Esophagus muscularis mucosa (tissue), 4 donors: Measurements from ENCODE around the gene PDXDC1. TPM values are rescaled to one million over a fixed set of nuclear protein-coding genes. Genes with fewer than 3 reads are reported as not detected.
"Not testable (repeated sequence)": the region's sequence is repeated elsewhere in the genome, so short reads cannot be mapped to it uniquely, and the experiment has no call there.

Experiments used
- DNase-seq: peaks from one replicate; pipeline ENCODE4 v3.0.0-alpha.2; 2017; ENCODE audit errors: extremely low spot score
- H3K27ac ChIP-seq, 4 donors: fragments of 200-600 bp; sonication (generic); replicated peaks in 1 of 4; 1 replicate in 3 of 4; 2 replicates in 1 of 4; pipeline ENCODE4 v1.5.1; 2016 to 2019; ENCODE audit warnings: mild to moderate bottlenecking in 1 of 4
- H3K27me3 ChIP-seq, 4 donors: fragments of 200-600 bp; sonication (generic); one replicate each; pipeline versions ENCODE4 v1.5.1 to v1.6.0; 2016 to 2019
- H3K36me3 ChIP-seq, 4 donors: fragments of 200-600 bp; sonication (generic); one replicate each; pipeline ENCODE4 v1.5.1; 2016 to 2019
- H3K4me1 ChIP-seq, 4 donors: fragments of 200-600 bp; sonication (generic); one replicate each; pipeline ENCODE4 v1.5.1; 2016 to 2019
- H3K4me3 ChIP-seq, 4 donors: fragments of 200-600 bp; sonication (generic); 1 replicate in 2 of 4; 2 replicates in 2 of 4; pipeline ENCODE4 v1.5.1; 2016 to 2019; ENCODE audit warnings: mild to moderate bottlenecking in 4 of 4, moderate library complexity in 1 of 4
- H3K9me3 ChIP-seq, 4 donors: fragments of 200-600 bp; sonication (generic); 1 replicate in 3 of 4; 2 replicates in 1 of 4; pipeline ENCODE4 v1.5.1; 2016 to 2019
- POLR2AphosphoS5 ChIP-seq, 2 donors: sonication (generic); formaldehyde crosslinking; IDR thresholded peaks; one replicate each; pipeline ENCODE4 v1.6.1; 2017; ENCODE audit warnings: antibody characterized with exemption in 2 of 2
- WGBS: methylation state at CpG from one replicate; pipeline ENCODE4 v1.1.5; 2018; 5-methylcytosine and 5-hydroxymethylcytosine counted together
- intact Hi-C: fragments of 100-400 bp; cut with DNase I; formaldehyde crosslinking; loops from one replicate; pipeline ENCODE4 v1.15.1; 2023
- total RNA-seq, 4 donors: library from RNA; depleted of rRNA; stranded (reverse); fragments of >200 nt; gene quantifications; one replicate each; pipeline versions ENCODE4 v1.1.0 to v1.2.1, GENCODE V29; 2016
- TF ChIP-seq, protein P1 (sequence below), 3 experiments: fragments of 200-600 bp in 2 of 3; fragments of 450-650 bp in 1 of 3; sonication (generic) in 2 of 3; IDR thresholded peaks; one replicate each; pipeline ENCODE4 v1.5.1; 2017 to 2019; ENCODE audit warnings: antibody characterized with exemption in 3 of 3, mild to moderate bottlenecking in 2 of 3, moderate library complexity in 1 of 3

PDXDC1 gene
- total RNA-seq, 4 donors from 2014 or later: 74.3 to 91.3 (median 85.9) TPM

DNA sequence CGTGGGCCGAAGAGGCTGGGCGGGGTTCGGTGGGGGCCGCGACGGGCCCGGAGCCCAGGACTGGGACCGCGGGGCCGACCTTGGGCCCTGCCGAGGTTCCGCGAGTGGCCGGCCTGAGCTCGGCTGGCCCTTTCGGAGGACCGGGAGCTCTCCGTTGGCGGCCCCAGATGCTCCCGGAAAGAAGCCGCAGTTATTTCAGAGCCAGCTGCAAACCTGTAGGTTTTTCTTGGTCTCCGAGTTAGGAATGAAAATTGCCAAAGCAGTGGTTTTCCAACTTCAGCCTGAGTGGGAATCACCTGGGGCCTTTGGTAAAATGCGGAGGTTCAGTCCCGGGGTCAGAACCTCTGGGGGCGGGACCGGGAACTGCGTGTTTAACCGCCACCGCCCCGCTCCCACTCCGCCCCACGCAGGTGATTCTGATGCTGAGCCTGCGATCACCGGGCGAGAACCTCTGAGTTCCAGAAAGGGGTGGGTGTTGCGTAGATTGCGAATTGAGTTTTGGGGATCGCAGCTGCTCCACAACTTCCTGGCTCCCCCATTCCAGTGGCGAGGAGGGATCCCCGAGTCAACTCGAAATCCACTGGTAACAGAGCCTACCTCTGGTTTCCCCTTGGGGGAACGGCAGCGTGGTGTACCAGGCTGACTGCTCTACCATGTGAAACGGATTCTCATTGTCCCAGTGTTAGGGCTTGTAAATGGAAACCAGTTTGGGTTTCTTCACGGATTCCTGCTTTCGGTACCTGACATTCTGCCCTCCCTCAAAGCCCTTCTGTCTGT, 780 bp downstream of the PDXDC1 start:
- peaks cover 10 to 37% (median 21%) of the 10 kb centered on the region in 4 donors for H3K4me1 ChIP-seq
- 5% methylated on average over 24 of the region's 47 CpGs for WGBS
- DNase-seq: not testable (repeated sequence)

DNA sequence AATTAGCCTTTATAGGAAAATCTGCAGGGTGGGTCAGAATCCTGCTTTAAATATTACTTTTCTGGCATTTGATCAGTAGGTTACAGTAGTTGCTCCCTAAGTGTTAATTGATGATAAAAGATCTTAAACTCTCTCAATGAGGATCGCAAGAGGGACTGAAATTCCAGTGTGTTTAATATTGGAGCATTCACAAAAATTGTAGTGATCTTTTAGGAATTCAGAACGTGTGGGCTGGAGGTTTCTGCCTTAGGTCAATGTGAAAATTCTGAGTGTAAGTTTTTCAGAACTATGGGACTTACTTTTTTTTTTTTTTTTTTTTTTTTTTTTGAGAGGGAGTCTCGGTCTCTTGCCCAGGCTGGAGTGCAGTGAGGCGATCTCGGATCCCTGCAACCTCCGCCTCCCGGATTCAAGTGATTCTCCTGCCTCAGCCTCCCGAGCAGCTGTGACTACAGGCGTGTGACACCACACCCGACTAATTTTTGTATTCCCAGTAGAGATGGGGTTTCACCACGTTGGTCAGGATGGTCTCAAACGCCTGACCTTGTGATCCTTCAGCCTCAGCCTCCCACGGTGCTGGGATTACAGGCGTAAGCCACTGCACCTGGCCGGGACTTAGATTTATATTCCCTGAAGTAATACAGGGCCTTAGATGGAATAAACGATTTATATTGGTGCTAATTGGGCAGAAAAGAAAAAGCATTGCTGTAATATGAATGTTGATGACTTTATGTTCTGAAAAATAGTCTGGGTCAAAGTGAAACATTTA, 2.3 kb downstream of the PDXDC1 start:
- H3K4me3 ChIP-seq: not testable (repeated sequence)
- H3K27ac ChIP-seq: peak overlapping the region in 1 of 4 donors; percentile 95

More for the DNA sequence above, 780 bp downstream of the PDXDC1 start:
- peak overlapping the region; percentile 88 to 95 (median 94) for H3K27ac ChIP-seq
- TF ChIP-seq, protein P1, sequence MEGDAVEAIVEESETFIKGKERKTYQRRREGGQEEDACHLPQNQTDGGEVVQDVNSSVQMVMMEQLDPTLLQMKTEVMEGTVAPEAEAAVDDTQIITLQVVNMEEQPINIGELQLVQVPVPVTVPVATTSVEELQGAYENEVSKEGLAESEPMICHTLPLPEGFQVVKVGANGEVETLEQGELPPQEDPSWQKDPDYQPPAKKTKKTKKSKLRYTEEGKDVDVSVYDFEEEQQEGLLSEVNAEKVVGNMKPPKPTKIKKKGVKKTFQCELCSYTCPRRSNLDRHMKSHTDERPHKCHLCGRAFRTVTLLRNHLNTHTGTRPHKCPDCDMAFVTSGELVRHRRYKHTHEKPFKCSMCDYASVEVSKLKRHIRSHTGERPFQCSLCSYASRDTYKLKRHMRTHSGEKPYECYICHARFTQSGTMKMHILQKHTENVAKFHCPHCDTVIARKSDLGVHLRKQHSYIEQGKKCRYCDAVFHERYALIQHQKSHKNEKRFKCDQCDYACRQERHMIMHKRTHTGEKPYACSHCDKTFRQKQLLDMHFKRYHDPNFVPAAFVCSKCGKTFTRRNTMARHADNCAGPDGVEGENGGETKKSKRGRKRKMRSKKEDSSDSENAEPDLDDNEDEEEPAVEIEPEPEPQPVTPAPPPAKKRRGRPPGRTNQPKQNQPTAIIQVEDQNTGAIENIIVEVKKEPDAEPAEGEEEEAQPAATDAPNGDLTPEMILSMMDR (IDR thresholded peaks at IDR 0.05): peak in 1 of 3 experiments; percentile 33
- H3K27me3 ChIP-seq, intact Hi-C loops, H3K9me3 ChIP-seq: not testable (repeated sequence)
- H3K36me3 ChIP-seq: peaks cover 0 to 16% (median 0%) of the 10 kb centered on the region in 4 donors
- peak overlapping the region; percentile 68 to 95 (median 83) for H3K4me3 ChIP-seq

DNA sequence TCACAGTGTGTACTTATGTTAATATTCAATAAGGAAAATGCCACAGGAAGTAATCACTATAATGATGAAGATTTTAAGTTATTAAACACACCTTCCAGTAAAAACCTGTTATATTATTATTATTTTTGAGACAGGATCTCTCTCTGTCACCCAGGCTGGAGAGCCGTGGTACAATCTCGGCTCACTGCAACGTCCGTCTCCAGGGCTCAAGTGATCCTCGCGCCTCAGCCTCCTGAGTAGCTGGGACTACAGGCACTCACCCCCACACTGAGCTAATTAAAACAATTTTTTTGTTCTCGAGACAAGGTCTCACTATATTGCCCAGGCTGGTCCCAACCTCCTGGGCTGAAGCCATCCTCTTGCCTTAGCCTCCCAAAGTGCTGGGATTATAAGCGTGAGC, 3.5 kb downstream of the PDXDC1 start:
- Histone ChIP-seq H3K27ac (peak overlapping the region in 1 of 4 donors; percentile 32), H3K4me1 (peaks cover 14 to 62% (median 39%) of the 10 kb centered on the region in 4 donors), H3K36me3 (peaks cover 0 to 15% (median 0%) of the 10 kb centered on the region in 4 donors)
- intact Hi-C loops, H3K9me3 ChIP-seq, DNase-seq, H3K4me3 ChIP-seq, H3K27me3 ChIP-seq: not testable (repeated sequence)
- 96% methylated on average over 7 of the region's 8 CpGs for WGBS

More for the DNA sequence above, 2.3 kb downstream of the PDXDC1 start:
- intact Hi-C loops, DNase-seq, H3K27me3 ChIP-seq, H3K9me3 ChIP-seq: not testable (repeated sequence)
- Histone ChIP-seq H3K36me3 (peaks cover 0 to 15% (median 0%) of the 10 kb centered on the region in 4 donors), H3K4me1 (peaks cover 10 to 51% (median 29%) of the 10 kb centered on the region in 4 donors)
- WGBS: 77% methylated on average over 12 of the region's 16 CpGs

DNA sequence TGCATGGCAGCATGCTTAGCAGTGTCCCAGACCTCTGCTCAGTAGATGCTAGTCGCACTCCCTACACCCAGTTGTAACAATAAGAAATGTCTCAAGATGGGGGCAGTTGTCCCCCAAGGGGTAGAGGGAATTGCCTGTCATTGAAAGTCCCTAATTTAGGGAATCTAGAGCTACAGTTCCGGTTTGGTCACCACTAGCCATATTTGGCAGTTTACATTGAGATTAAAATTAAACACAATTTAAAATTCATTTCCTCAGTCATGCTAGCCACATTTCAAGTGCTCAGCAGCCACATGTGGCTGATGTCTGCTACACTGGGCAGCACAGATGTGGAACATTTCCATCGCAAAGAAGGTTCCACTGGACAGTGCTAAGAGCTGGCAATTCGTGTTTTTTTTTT, 4.1 kb downstream of the PDXDC1 start:
- H3K4me3 ChIP-seq, intact Hi-C loops, DNase-seq, H3K9me3 ChIP-seq, H3K27me3 ChIP-seq: not testable (repeated sequence)
- peaks cover 0 to 15% (median 0%) of the 10 kb centered on the region in 4 donors for H3K36me3 ChIP-seq
- peaks cover 14 to 67% (median 39%) of the 10 kb centered on the region in 4 donors for H3K4me1 ChIP-seq
- H3K27ac ChIP-seq: peak overlapping the region in 2 of 4 donors; percentile 15 to 32
- WGBS: 86% methylated on average over 4 of the region's 4 CpGs

DNA sequence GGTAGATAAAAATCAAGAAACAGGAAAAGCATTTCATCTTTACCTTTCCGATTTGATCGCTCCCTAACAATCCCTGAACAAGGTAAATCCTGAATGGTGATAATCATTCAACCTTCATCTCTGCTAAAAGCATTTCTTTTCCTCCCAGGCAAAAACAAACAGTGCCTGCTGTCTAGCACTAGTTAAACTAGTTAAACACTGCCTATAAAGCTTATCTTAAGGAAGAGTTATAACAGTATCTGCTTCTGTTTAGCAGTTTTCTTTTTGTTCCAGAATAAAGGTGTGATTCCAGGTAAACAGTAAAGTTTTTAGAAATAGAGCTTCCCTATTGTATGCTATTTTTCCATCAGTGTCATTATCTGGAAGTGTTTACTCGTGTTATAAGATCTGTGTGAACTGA, 6.4 kb downstream of the PDXDC1 start:
- intact Hi-C loops, H3K9me3 ChIP-seq: not testable (repeated sequence)

DNA sequence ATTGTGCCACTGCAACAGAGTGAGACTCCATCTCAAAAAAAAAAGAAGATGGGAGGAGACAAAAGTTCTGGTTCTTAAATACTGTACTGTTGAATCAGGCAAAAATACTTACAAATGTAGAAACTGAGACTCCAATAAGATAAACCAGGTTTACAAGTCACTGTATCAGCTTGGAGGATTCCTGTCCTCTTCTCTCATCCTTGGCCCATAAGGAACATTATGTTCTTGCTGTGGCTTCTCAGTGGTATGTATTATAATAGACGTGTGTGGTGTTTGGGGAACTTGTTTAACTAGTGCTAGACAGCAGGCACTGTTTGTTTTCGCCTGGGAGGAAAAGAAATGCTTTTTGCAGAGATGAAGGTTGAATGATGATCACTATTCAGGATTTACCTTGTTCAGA, 7.7 kb downstream of the PDXDC1 start:
- intact Hi-C loops, H3K4me3 ChIP-seq, DNase-seq, H3K9me3 ChIP-seq, H3K27me3 ChIP-seq: not testable (repeated sequence)
- TF ChIP-seq POLR2AphosphoS5 (IDR thresholded peaks at IDR 0.05): peak in 1 of 2 donors; percentile 38
- Histone ChIP-seq H3K4me1 (peaks cover 4 to 46% (median 25%) of the 10 kb centered on the region in 4 donors), H3K27ac (peak overlapping the region; percentile 68 to 76 (median 72)), H3K36me3 (peaks cover 0 to 38% (median 7%) of the 10 kb centered on the region in 4 donors)
- WGBS: no CpG with 5 or more reads among the region's 2 CpGs

More for the DNA sequence above, 6.4 kb downstream of the PDXDC1 start:
- peak overlapping the region in 1 of 4 donors; percentile 8 for H3K27ac ChIP-seq
- 74% methylated on average over 3 of the region's 3 CpGs for WGBS
- peaks cover 7 to 55% (median 34%) of the 10 kb centered on the region in 4 donors for H3K4me1 ChIP-seq
- not testable (repeated sequence) for H3K4me3 ChIP-seq, H3K27me3 ChIP-seq, DNase-seq
- H3K36me3 ChIP-seq: peaks cover 0 to 29% (median 7%) of the 10 kb centered on the region in 4 donors

DNA sequence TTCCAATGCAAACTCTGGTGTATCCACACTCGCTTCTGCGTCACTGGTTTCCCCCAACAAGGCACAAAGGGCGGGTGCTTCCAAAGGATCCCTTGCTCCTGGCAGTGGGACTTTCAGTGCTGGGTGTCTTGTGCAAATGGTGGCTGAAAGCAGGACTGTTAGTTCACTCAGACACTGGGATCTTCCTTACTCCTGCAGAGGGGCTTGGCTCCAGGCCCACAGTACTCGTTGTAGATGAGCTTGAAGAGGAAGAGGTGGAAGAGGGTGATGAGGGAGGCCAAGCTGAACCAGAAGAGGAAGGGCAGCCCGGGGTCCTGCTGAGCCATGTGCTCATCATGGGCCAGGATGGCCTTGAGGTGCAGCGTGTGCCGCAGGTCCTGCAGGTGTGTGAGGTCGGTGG, 13.3 kb downstream of the PDXDC1 start:
- DNase-seq, H3K27ac ChIP-seq, H3K9me3 ChIP-seq, H3K27me3 ChIP-seq, intact Hi-C loops, H3K4me3 ChIP-seq: not testable (repeated sequence)
- peaks cover 0 to 32% (median 11%) of the 10 kb centered on the region in 4 donors for H3K4me1 ChIP-seq
- H3K36me3 ChIP-seq: peaks cover 0 to 50% (median 10%) of the 10 kb centered on the region in 4 donors
- 81% methylated on average over 8 of the region's 8 CpGs for WGBS

DNA sequence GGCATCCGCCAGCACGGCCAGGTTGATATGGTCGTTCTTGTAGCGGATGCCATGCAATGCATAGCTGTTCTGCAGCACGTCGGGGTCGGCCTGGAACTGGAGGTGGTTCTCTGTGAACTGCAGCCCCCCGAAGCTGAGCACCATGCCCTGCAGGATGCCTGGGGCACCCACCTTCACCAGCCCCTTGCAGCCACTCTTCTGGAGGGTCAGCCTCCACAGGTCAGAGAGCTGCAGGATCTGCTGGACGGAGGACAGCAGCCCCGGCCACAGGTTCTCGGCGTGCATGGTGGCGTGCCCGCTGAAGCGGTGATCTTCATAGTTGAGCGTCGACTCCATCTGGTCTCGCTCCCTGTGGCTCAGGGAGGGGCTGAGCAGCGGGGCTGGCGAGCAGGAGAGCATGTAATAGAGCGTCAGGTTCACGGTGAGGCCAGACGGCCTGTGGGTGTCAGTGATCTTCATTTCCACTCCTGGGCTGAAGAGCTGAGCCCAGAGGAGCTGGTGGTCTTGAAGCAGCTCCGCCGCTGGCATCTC, 13.9 kb downstream of the PDXDC1 start:
- intact Hi-C loops, H3K27ac ChIP-seq, H3K4me3 ChIP-seq, DNase-seq, H3K27me3 ChIP-seq, H3K9me3 ChIP-seq: not testable (repeated sequence)
- WGBS: 91% methylated on average over 24 of the region's 25 CpGs
- peaks cover 0 to 26% (median 9%) of the 10 kb centered on the region in 4 donors for H3K4me1 ChIP-seq
- H3K36me3 ChIP-seq: peaks cover 0 to 50% (median 10%) of the 10 kb centered on the region in 4 donors

DNA sequence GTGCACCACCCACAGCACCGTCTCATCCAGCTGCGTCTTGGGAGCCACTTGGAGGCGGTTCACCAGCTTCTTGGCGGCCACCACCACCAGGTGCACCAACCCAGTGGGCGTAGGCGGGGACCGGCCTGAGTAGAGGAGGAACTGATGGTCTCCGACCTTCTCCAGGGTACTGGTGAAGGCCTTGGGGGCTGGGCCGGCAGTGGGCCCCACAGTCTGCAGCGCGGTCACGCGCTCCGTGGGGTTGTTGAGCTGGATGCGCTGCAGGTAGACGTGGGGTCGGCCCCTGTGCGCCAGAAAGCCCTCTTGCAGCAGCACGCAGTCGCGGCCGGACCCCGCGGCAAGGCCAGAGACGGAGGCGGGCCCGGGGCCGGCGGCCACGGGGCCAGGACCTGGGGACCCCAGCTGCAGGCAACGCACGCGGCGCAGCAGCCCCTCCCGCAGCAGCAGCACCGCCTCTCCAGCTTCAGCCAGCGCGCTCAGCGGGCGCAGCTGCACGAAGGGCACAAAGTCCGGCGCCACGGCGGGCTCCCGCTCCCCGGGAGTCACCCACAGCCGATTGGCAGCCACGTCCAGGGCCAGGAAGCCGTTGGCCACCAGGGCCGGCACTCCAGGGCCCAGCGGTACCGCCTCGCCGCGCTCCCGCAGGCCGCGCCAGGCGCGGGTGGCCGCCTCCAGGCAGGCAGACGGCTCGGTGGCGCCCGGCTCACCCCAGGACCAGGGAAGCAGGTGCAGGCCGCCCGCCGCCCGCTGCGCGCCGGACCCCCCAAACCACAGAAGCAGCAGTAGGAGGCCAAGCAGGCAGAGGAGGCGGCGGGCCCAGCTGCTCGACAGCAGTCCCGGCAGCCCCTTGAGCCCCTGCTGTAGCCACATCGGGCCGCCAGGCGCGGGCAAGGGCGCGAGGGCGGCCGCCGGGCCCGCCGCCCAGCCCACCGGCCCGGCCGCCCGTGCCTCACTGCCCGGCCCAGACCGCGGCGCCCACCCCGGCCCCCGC, 14.8 kb downstream of the PDXDC1 start:
- Histone ChIP-seq H3K4me1 (peaks cover 0 to 23% (median 9%) of the 10 kb centered on the region in 4 donors), H3K4me3 (peak overlapping the region; percentile 22 to 46 (median 34)), H3K36me3 (peaks cover 0 to 50% (median 10%) of the 10 kb centered on the region in 4 donors)
- H3K9me3 ChIP-seq, DNase-seq, intact Hi-C loops, H3K27ac ChIP-seq, H3K27me3 ChIP-seq: not testable (repeated sequence)
- 45% methylated on average over 21 of the region's 98 CpGs for WGBS
